ENCODE measurements around the gene MUC13.
"Not testable (repeated sequence)": the region's sequence is repeated elsewhere in the genome, so short reads cannot be mapped to it uniquely, and the experiment has no call there.

Gene MUC13

GRCh38 chr3:124934577-124934976 is at the start of gene MUC13:
TSS of gene MUC13 (minus strand) at chr3:124934751. CDS start at chr3:124934712, 39 bp downstream.
- DNase-seq, result no peak

- no peak for DNase-seq
Measured at GRCh38 chr3:124982855-124983254, 48.3 kb upstream of the MUC13 start.

- DNase-seq, result no peak
Measured at GRCh38 chr3:124981472-124981871, 46.9 kb upstream of the MUC13 start.

GRCh38 chr3:124978627-124979026 is 44.1 kb upstream of the MUC13 start:
- DNase-seq, result no peak

- DNase-seq, result no peak
Measured at GRCh38 chr3:124976383-124976782, 41.8 kb upstream of the MUC13 start.

GRCh38 chr3:124974691-124975090 is 40.1 kb upstream of the MUC13 start:
- DNase-seq, result no peak

GRCh38 chr3:124973290-124973689 is 38.7 kb upstream of the MUC13 start:
- DNase-seq, result no peak

GRCh38 chr3:124972457-124972856 is 37.9 kb upstream of the MUC13 start:
- DNase-seq, result no peak

GRCh38 chr3:124969963-124970722 is 35.6 kb upstream of the MUC13 start:
- DNase-seq, result no peak

- no peak for DNase-seq
Measured at GRCh38 chr3:124969190-124969589, 34.6 kb upstream of the MUC13 start.

- DNase-seq, result no peak
Measured at GRCh38 chr3:124967964-124968363, 33.4 kb upstream of the MUC13 start.

GRCh38 chr3:124966521-124967445 is 32.2 kb upstream of the MUC13 start:
- DNase-seq, result peak; percentile 49

- DNase-seq, result peak; percentile 17
Measured at GRCh38 chr3:124965413-124965812, 30.9 kb upstream of the MUC13 start.

- DNase-seq, result no peak
Measured at GRCh38 chr3:124964387-124964786, 29.8 kb upstream of the MUC13 start.

GRCh38 chr3:124963755-124964154 is 29.2 kb upstream of the MUC13 start:
- no peak for DNase-seq

GRCh38 chr3:124962403-124962940 is 27.9 kb upstream of the MUC13 start:
- DNase-seq, result no peak

- DNase-seq, result no peak
Measured at GRCh38 chr3:124960698-124961097, 26.1 kb upstream of the MUC13 start.

- DNase-seq, result no peak
Measured at GRCh38 chr3:124960105-124960504, 25.6 kb upstream of the MUC13 start.

- DNase-seq, result not testable (repeated sequence)
Measured at GRCh38 chr3:124957951-124958350, 23.4 kb upstream of the MUC13 start.

GRCh38 chr3:124952282-124952855 is 17.8 kb upstream of the MUC13 start:
- DNase-seq, result no peak

- DNase-seq, result no peak
Measured at GRCh38 chr3:124951511-124952281, 17.1 kb upstream of the MUC13 start.

- DNase-seq, result no peak
Measured at GRCh38 chr3:124950026-124950425, 15.5 kb upstream of the MUC13 start.

Measured in MV-4-11 (cell line).